Testis (tissue), 3 donors: ENCODE results near the gene MYOG. TPM values are rescaled to one million over a fixed set of nuclear protein-coding genes. Genes with fewer than 3 reads are reported as not detected.

Experiments used
- DNase-seq: peaks from one replicate; pipeline ENCODE4 v3.0.0-alpha.2; 2019
- H3K27ac ChIP-seq, 2 donors: fragments of 200-600 bp; sonication (generic); one replicate each; pipeline ENCODE4 v1.5.1; 2019
- H3K27me3 ChIP-seq: fragments of 200-600 bp; sonication (generic); one replicate; pipeline ENCODE4 v1.5.1; 2019
- H3K36me3 ChIP-seq: fragments of 200-600 bp; sonication (generic); one replicate; pipeline ENCODE4 v1.5.1; 2017; ENCODE audit warnings: low read depth; ENCODE audit errors: missing control alignments
- H3K4me1 ChIP-seq: fragments of 200-600 bp; sonication (generic); one replicate; pipeline ENCODE4 v1.5.1; 2019
- H3K4me3 ChIP-seq, 2 donors: fragments of 200-600 bp; sonication (generic); one replicate each; pipeline ENCODE4 v1.5.1; 2017 to 2019
- H3K9me3 ChIP-seq: fragments of 200-600 bp; sonication (generic); one replicate; pipeline ENCODE4 v1.5.1; 2017
- CTCF ChIP-seq, 3 experiments: fragments of 450-650 bp in 2 of 3; fragments of 200-600 bp in 1 of 3; sonication (generic) in 1 of 3; IDR thresholded peaks; one replicate each; pipeline ENCODE4 v1.5.1; 2016 to 2019; ENCODE audit warnings: antibody characterized with exemption in 3 of 3, mild to moderate bottlenecking in 2 of 3, moderate library complexity in 1 of 3
- POLR2A ChIP-seq: fragments of 450-650 bp; IDR thresholded peaks from one replicate; pipeline ENCODE4 v1.6.1; 2017; ENCODE audit warnings: antibody characterized with exemption, mild to moderate bottlenecking, moderate library complexity
- WGBS, 2 donors: methylation state at CpG; one replicate each; pipeline ENCODE4 v1.1.5; 2018; 5-methylcytosine and 5-hydroxymethylcytosine counted together
- intact Hi-C: fragments of 100-400 bp; cut with DNase I; formaldehyde crosslinking; loops from one replicate; pipeline ENCODE4 v1.15.1; 2023; ENCODE audit warnings: low total_unique reads
- polyA plus RNA-seq: library from polyadenylated mRNA; stranded (reverse); fragments of 350-450 nt; fragmentation: Illumina TruSeq; extraction: RNeasy Lipid Tissue Mini Kit (QIAGEN cat#74804); gene quantifications from one replicate; pipeline ENCODE4 v1.2.3, GENCODE V29; 2014; ENCODE audit warnings: low read depth, low replicate concordance; ENCODE audit not compliant: insufficient read depth
- total RNA-seq, 2 donors: library from RNA; depleted of rRNA; stranded (reverse); fragments of >200 nt; gene quantifications; one replicate each; pipeline ENCODE4 v1.2.3, GENCODE V29; 2016

MYOG gene
- total and polyA plus RNA-seq, 3 donors from 2014 or later: 0.25 to 1.2 (median 0.47) TPM

DNA sequence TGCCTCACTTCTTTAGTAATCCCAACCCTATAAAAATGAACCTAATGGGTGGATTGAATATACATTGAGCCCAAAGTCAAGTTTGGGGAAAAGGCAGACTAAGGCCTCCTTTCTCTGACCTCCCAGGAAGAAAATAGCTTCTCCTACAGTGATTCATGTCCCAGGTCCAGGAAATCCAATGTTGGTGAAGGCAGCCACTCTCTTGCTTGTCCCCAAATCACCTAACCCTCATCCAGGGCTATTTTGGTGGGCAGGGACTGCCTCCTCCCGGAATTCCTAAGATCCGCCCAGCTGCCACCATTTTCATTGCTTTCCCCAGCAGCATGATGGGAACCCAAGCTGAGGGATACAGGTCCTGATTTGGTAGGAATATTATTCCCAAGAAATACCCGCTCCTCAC lies 8.4 kb downstream of the MYOG start:
- no peak overlapping the region for H3K27ac ChIP-seq
- no peaks in the 10 kb centered on the region for H3K27me3 ChIP-seq
- H3K9me3 ChIP-seq: no peaks in the 10 kb centered on the region
- H3K36me3 ChIP-seq: no peaks in the 10 kb centered on the region
- 76 to 90% methylated on average over 3 of the region's 3 CpGs for WGBS, 2 donors
- H3K4me3 ChIP-seq: no peak overlapping the region
- no peak for DNase-seq
- H3K4me1 ChIP-seq: no peaks in the 10 kb centered on the region
- no peak for TF ChIP-seq POLR2A
- TF ChIP-seq CTCF (IDR thresholded peaks at IDR 0.05): no peak
- intact Hi-C loops: no loop called here

GRCh38 chr1:203076031-203076511 lies 9.7 kb downstream of the MYOG start:
- Histone ChIP-seq H3K27ac (no peak overlapping the region), H3K9me3 (no peaks in the 10 kb centered on the region), H3K27me3 (no peaks in the 10 kb centered on the region), H3K4me3 (peak overlapping the region; percentile 36 to 56), H3K36me3 (no peaks in the 10 kb centered on the region), H3K4me1 (no peaks in the 10 kb centered on the region)
- 53 to 63% methylated on average over 17 to 30 of the region's 30 CpGs for WGBS, 2 donors
- TF ChIP-seq POLR2A (no peak), CTCF (IDR thresholded peaks at IDR 0.05) (no peak)
- intact Hi-C loops: no loop called here
- no peak for DNase-seq

DNA sequence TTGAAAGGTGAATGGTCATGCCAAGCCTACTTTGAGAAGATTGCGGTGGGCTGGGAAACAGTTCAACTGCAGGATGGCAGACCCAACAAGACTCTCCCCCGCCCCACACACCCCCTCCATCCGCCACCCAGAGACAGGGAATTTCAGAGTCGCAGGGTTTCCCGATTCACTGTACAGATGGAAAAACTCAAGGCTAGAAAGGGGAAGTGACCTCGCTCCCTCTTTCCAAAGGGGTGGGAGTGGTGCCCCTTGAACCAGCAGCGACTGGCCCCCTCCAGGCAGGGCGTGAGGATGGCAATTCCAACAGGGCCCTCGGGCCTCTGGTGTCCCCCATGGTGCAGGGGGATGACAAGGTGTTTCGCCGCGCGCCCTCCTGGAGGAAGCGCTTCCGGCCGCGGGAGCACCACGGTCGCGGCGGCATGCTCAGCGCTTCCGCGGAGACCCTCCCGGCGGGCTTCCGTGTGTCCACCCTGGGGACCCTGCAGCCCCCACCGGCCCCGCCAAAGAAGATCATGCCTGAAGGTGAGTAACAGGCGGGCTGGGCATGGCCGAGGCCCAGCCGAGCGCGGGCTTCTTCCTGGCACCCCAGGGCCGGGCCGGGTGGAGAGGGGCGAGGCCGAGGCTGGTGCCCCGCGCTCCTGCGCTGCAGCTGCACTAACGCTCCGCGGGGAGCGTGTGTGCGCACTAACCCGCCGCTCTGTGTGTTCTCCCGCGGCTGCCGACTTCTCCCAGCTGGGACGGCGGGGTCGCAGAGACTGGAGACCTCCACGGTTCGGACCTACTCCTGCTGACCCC lies 10.4 kb downstream of the MYOG start:
- no peak overlapping the region for H3K27ac ChIP-seq
- DNase-seq: no peak
- no peaks in the 10 kb centered on the region for H3K27me3 ChIP-seq
- TF ChIP-seq POLR2A (no peak), CTCF (IDR thresholded peaks at IDR 0.05) (no peak)
- intact Hi-C loops: no loop called here
- no peaks in the 10 kb centered on the region for H3K9me3 ChIP-seq
- no peaks in the 10 kb centered on the region for H3K36me3 ChIP-seq
- peak overlapping the region; percentile 36 to 56 for H3K4me3 ChIP-seq
- whole genome bisulfite sequencing, 2 donors: 55 to 61% methylated on average over 6 to 49 of the region's 56 CpGs
- H3K4me1 ChIP-seq: no peaks in the 10 kb centered on the region

DNA sequence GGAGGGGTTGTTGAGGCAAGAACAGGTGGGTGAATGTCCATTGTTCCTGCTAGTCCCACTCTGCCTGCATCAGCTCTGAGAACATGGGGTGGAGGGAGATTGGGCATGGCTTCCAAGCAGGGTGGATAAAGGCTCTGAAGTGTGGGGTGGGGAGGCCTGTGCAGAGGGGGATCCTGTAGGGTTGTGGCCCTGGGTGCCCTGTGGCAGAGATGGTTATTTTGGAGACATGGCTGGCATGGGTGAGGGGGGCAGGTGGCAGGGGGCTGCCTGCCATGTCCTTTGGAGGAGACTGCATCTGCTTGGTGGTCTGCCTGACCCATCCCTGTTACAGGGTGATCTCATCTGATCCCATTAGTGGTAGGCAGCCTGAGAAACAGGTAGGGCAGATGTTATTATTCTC lies 11.2 kb downstream of the MYOG start:
- no peak for DNase-seq
- H3K27ac ChIP-seq: no peak overlapping the region
- no peak overlapping the region for H3K4me3 ChIP-seq
- H3K4me1 ChIP-seq: no peaks in the 10 kb centered on the region
- intact Hi-C loops: no loop called here
- H3K36me3 ChIP-seq: no peaks in the 10 kb centered on the region
- H3K27me3 ChIP-seq: no peaks in the 10 kb centered on the region
- TF ChIP-seq POLR2A: no peak
- no peak for TF ChIP-seq CTCF (IDR thresholded peaks at IDR 0.05)
- H3K9me3 ChIP-seq: no peaks in the 10 kb centered on the region

DNA sequence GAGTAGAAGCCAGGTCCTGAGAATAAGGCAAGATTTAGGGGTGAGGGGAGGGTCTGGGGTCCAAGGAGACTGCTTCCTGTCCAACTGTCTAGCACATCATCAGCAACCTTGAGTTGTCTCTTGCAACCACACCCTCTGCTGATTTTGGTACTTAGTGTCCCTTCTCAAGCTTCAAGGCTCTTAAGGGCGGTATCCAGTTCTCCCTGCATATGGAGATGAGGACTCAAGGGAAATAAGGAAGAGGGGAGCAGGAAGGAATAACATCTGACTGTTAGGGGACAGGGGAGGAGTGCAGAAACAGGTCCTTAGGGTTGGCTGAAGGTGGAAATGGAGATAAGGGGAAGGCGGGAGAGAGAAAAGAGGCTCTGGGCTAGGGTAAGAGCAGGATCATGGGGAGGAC lies 12.3 kb downstream of the MYOG start:
- WGBS, 2 donors: 78 to 84% methylated on average over 2 of the region's 2 CpGs
- Histone ChIP-seq H3K4me3 (no peak overlapping the region), H3K9me3 (no peaks in the 10 kb centered on the region), H3K4me1 (peaks cover 7% of the 10 kb centered on the region), H3K36me3 (no peaks in the 10 kb centered on the region), H3K27ac (no peak overlapping the region), H3K27me3 (no peaks in the 10 kb centered on the region)
- intact Hi-C loops: no loop called here
- TF ChIP-seq CTCF (IDR thresholded peaks at IDR 0.05) (no peak), POLR2A (no peak)
- no peak for DNase-seq
